HCT116 (cell line): ENCODE results near the gene SLC36A2. TPM values are rescaled to one million over a fixed set of nuclear protein-coding genes. Genes with fewer than 3 reads are reported as not detected.

ENCODE experiments used
- ATAC-seq: fragments of 200-7000 bp; cut with Tn5 transposase; 2 replicates; pipeline ENCODE4 v1.9.1; 2020; ENCODE audit warnings: mild to moderate bottlenecking, moderate library complexity
- BruUV-seq: library from RNA; stranded (reverse); fragments of 400-500 nt; replicated peaks from 2 replicates; lab custom pipeline; 2021; lab: Mats Ljungman, UMichigan
- CTCF ChIA-PET: fragments of 300-600 bp; sonication (Branson Sonifier 250); formaldehyde crosslinking; loops from one replicate; lab custom pipeline; 2021; ENCODE audit warnings: antibody characterized with exemption; lab: Charles Lee
- POLR2A ChIA-PET: fragments of 300-600, 350-600 bp; sonication (Branson Sonifier 250); formaldehyde crosslinking; loops from one replicate; lab custom pipeline; 2021; ENCODE audit warnings: antibody characterized with exemption; lab: Charles Lee
- RAD21 ChIA-PET, 2 experiments: fragments of 300-600 bp; sonication (Branson Sonifier 250); formaldehyde crosslinking; loops; one replicate each; lab custom pipeline; 2023; ENCODE audit warnings: low total read pairs in 2 of 2; ENCODE audit not compliant: uncharacterized antibody in 2 of 2, unreplicated experiment in 2 of 2, low non-redundant PET in 1 of 2; lab: Charles Lee
- DNase-seq: peaks from one replicate; pipeline ENCODE4 v3.0.0-alpha.2; 2010; ENCODE audit warnings: low read depth, low spot score
- H2AFZ ChIP-seq: fragments of 200-600 bp; shearing (Covaris generic), sonication (generic); 2 replicates; pipeline ENCODE4 v1.6.1; 2017; ENCODE audit warnings: low read depth, mixed run types, mixed read lengths, antibody characterized with exemption, low read length; ENCODE audit not compliant: poor library complexity, severe bottlenecking
- H3K27ac ChIP-seq: 2 replicates; pipeline ENCODE4 v1.5.1; 2012; ENCODE audit warnings: low read depth, low read length
- H3K27me3 ChIP-seq: fragments of 200-600 bp; sonication (generic); 2 replicates; pipeline ENCODE4 v1.6.1; 2016; ENCODE audit warnings: mixed run types, low read length, mixed read lengths; ENCODE audit not compliant: insufficient read depth
- H3K36me3 ChIP-seq, 2 experiments: fragments of 200-500 bp in 1 of 2; fragments of 200-600 bp in 1 of 2; sonication (Bioruptor generic) in 1 of 2; sonication (generic) in 1 of 2; 2 replicates each; pipeline versions ENCODE4 v1.5.1 to v1.6.1; 2014 to 2016; ENCODE audit warnings: low read length in 2 of 2, inconsistent platforms in 1 of 2, mixed read lengths in 1 of 2, mixed run types in 1 of 2; ENCODE audit not compliant: insufficient read depth in 2 of 2, control insufficient read depth in 1 of 2
- H3K4me1 ChIP-seq, 2 experiments: fragments of 200-600 bp in 1 of 2; sonication (generic) in 1 of 2; 2 replicates each; pipeline versions ENCODE4 v1.5.1 to v1.6.1; 2012 to 2017; ENCODE audit warnings: low read length in 2 of 2, inconsistent platforms in 1 of 2, mild to moderate bottlenecking in 1 of 2, mixed read lengths in 1 of 2, mixed run types in 1 of 2, moderate library complexity in 1 of 2; ENCODE audit not compliant: insufficient read depth in 2 of 2, control insufficient read depth in 1 of 2
- H3K4me2 ChIP-seq: fragments of 200-600 bp; sonication (generic); 2 replicates; pipeline ENCODE4 v1.6.1; 2017; ENCODE audit warnings: mixed run types, low read length, mixed read lengths
- H3K4me3 ChIP-seq, 2 experiments: fragments of 200-600 bp in 1 of 2; sonication (generic) in 1 of 2; replicated peaks in 1 of 2; 2 replicates each; pipeline ENCODE4 v1.5.1; 2011 to 2016; ENCODE audit warnings: low read length in 2 of 2, control low read depth in 1 of 2, low read depth in 1 of 2, mild to moderate bottlenecking in 1 of 2, mixed read lengths in 1 of 2, mixed run types in 1 of 2
- H3K79me2 ChIP-seq: fragments of 200-600 bp; sonication (generic); 2 replicates; pipeline ENCODE4 v1.6.1; 2017; ENCODE audit warnings: mild to moderate bottlenecking, mixed run types, low read length, moderate library complexity, mixed read lengths; ENCODE audit not compliant: insufficient read depth
- H3K9ac ChIP-seq: fragments of 200-600 bp; sonication (generic); 2 replicates; pipeline ENCODE4 v1.6.1; 2016; ENCODE audit warnings: low read length, mixed read lengths
- H3K9me2 ChIP-seq: fragments of 200-600 bp; sonication (generic), shearing (Covaris generic); 2 replicates; pipeline ENCODE4 v1.6.1; 2017; ENCODE audit warnings: mixed run types, mild to moderate bottlenecking, moderate library complexity; ENCODE audit not compliant: insufficient read depth
- H3K9me3 ChIP-seq, 2 experiments: fragments of 200-500 bp in 1 of 2; fragments of 200-600 bp in 1 of 2; sonication (Bioruptor generic) in 1 of 2; sonication (generic) in 1 of 2; 2 replicates each; pipeline ENCODE4 v1.6.1; 2014 to 2017; ENCODE audit warnings: low read length in 2 of 2, mixed read lengths in 2 of 2, inconsistent platforms in 1 of 2, low read depth in 1 of 2, mild to moderate bottlenecking in 1 of 2, mixed run types in 1 of 2, moderate library complexity in 1 of 2; ENCODE audit not compliant: control insufficient read depth in 1 of 2, insufficient read depth in 1 of 2
- H4K20me1 ChIP-seq: fragments of 200-600 bp; sonication (generic), shearing (Covaris generic); 2 replicates; pipeline ENCODE4 v1.6.1; 2017; ENCODE audit warnings: mixed run types, mild to moderate bottlenecking, moderate library complexity; ENCODE audit not compliant: insufficient read depth
- CEBPB ChIP-seq: IDR thresholded peaks from 2 replicates; pipeline ENCODE4 v1.6.1; 2012; ENCODE audit warnings: low read depth
- ELF1 ChIP-seq: IDR thresholded peaks from 2 replicates; pipeline ENCODE4 v1.6.1; 2012; ENCODE audit warnings: low read depth, borderline replicate concordance
- EZH2 ChIP-seq: fragments of 200-600 bp; sonication (generic); IDR thresholded peaks from 2 replicates; pipeline ENCODE4 v1.6.1; 2017; ENCODE audit warnings: antibody characterized with exemption, mixed run types
- EZH2phosphoT487 ChIP-seq: fragments of 200-600 bp; IDR thresholded peaks from 2 replicates; pipeline ENCODE4 v1.6.1; 2018; ENCODE audit warnings: antibody characterized with exemption, borderline replicate concordance
- FOSL1 ChIP-seq: IDR thresholded peaks from 2 replicates; pipeline ENCODE4 v1.6.1; 2012; ENCODE audit warnings: low read depth
- JUND ChIP-seq: IDR thresholded peaks from 2 replicates; pipeline ENCODE4 v1.6.1; 2012
- POLR2A ChIP-seq: IDR thresholded peaks from 2 replicates; pipeline ENCODE4 v1.7.0; 2011; ENCODE audit warnings: borderline replicate concordance; ENCODE audit not compliant: insufficient read depth, insufficient read length; ENCODE audit errors: extremely low read depth
- POLR2AphosphoS5 ChIP-seq: IDR thresholded peaks from 2 replicates; pipeline ENCODE4 v1.6.1; 2011; ENCODE audit warnings: mild to moderate bottlenecking, low read depth, low read length, moderate library complexity
- RAD21 ChIP-seq: IDR thresholded peaks from 2 replicates; pipeline ENCODE4 v1.6.1; 2012; ENCODE audit warnings: low read depth, mild to moderate bottlenecking
- SP1 ChIP-seq: IDR thresholded peaks from 2 replicates; pipeline ENCODE4 v1.6.1; 2012; ENCODE audit warnings: low read depth
- SRF ChIP-seq: IDR thresholded peaks from 2 replicates; pipeline ENCODE4 v1.6.1; 2012; ENCODE audit warnings: low read depth
- ZFX ChIP-seq: fragments of 450-650 bp; IDR thresholded peaks from 2 replicates; pipeline ENCODE4 v1.6.1; 2017
- ZNF274 ChIP-seq: fragments of 200-500 bp; sonication (Bioruptor generic); IDR thresholded peaks from 2 replicates; pipeline ENCODE4 v1.6.1; 2014; ENCODE audit warnings: mild to moderate bottlenecking, low read depth, low read length, inconsistent platforms
- intact Hi-C: fragments of 100-400 bp; cut with micrococcal nuclease; formaldehyde crosslinking; loops from 2 replicates; pipeline ENCODE4 v1.10.0; 2022
- total RNA-seq: library from RNA; stranded (reverse); gene quantifications from one replicate; pipeline ENCODE4 v1.2.1, GENCODE V29; 2021; ENCODE audit not compliant: unreplicated experiment
- TF ChIP-seq, protein P1 (sequence below): IDR thresholded peaks from 2 replicates; pipeline ENCODE4 v1.6.1; 2011; ENCODE audit warnings: mild to moderate bottlenecking, low read length, moderate library complexity; ENCODE audit not compliant: insufficient replicate concordance; ENCODE audit errors: extremely low read depth
- TF ChIP-seq, protein P2 (sequence below), 3 experiments: fragments of 200-600 bp in 1 of 3; sonication (generic) in 1 of 3; IDR thresholded peaks in 2 of 3; conservative IDR thresholded peaks in 1 of 3; 2 replicates each; pipeline ENCODE4 v1.5.1; 2012 to 2017; ENCODE audit warnings: low read depth in 2 of 3, low read length in 2 of 3, antibody characterized with exemption in 1 of 3, borderline replicate concordance in 1 of 3, control low read depth in 1 of 3, mild to moderate bottlenecking in 1 of 3, mixed read lengths in 1 of 3, mixed run types in 1 of 3, moderate library complexity in 1 of 3; ENCODE audit not compliant: insufficient read depth in 1 of 3

SLC36A2 gene
- total RNA-seq, 1 experiment from 2014 or later, result not detected

- ChIA-PET CTCF (interaction anchor here (1.8 kb wide), 1 partner anchor 160 kb away, joined by 3 read pairs; no protein-coding TSS in a partner anchor), POLR2A (no interaction called here), RAD21 (no interaction called here)
- no peak for DNase-seq
- Histone ChIP-seq H3K27me3 (peaks cover 4% of the 10 kb centered on the region; the same call in 1 of the 2 replicates), H3K36me3 (no peaks in the 10 kb centered on the region), H3K9me3 (no peaks in the 10 kb centered on the region), H3K9ac (no peak overlapping the region), H3K4me3 (no peak overlapping the region), H3K4me1 (no peaks in the 10 kb centered on the region), H3K79me2 (no peaks in the 10 kb centered on the region), H2AFZ (no peak overlapping the region), H3K4me2 (no peak overlapping the region), H3K9me2 (no peaks in the 10 kb centered on the region), H4K20me1 (no peaks in the 10 kb centered on the region), H3K27ac (no peak overlapping the region)
- TF ChIP-seq, protein P1, sequence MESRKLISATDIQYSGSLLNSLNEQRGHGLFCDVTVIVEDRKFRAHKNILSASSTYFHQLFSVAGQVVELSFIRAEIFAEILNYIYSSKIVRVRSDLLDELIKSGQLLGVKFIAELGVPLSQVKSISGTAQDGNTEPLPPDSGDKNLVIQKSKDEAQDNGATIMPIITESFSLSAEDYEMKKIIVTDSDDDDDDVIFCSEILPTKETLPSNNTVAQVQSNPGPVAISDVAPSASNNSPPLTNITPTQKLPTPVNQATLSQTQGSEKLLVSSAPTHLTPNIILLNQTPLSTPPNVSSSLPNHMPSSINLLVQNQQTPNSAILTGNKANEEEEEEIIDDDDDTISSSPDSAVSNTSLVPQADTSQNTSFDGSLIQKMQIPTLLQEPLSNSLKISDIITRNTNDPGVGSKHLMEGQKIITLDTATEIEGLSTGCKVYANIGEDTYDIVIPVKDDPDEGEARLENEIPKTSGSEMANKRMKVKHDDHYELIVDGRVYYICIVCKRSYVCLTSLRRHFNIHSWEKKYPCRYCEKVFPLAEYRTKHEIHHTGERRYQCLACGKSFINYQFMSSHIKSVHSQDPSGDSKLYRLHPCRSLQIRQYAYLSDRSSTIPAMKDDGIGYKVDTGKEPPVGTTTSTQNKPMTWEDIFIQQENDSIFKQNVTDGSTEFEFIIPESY, result no peak
- TF ChIP-seq EZH2phosphoT487 (no peak), POLR2AphosphoS5 (no peak), SRF (no peak), RAD21 (no peak), ELF1 (no peak)
- BruUV-seq, result no TSS peak
- intact Hi-C loops, result no loop called here
- ATAC-seq, result no peak
Observed at GRCh38 chr5:151362970-151363369, 15.6 kb upstream of the SLC36A2 start.

- CTCF ChIA-PET, result no interaction called here
- intact Hi-C loops, result no loop called here
- no peak overlapping the region for H3K9ac ChIP-seq
- H3K79me2 ChIP-seq, result no peaks in the 10 kb centered on the region
- H3K9me3 ChIP-seq, result no peaks in the 10 kb centered on the region
- H4K20me1 ChIP-seq, result no peaks in the 10 kb centered on the region
- no peak overlapping the region for H2AFZ ChIP-seq
- ATAC-seq (no peak), DNase-seq (no peak)
- H3K36me3 ChIP-seq, result no peaks in the 10 kb centered on the region
- H3K4me2 ChIP-seq, result no peak overlapping the region
- TF ChIP-seq EZH2 (no peak), POLR2AphosphoS5 (no peak), SP1 (no peak), ZFX (no peak), EZH2phosphoT487 (no peak), CEBPB (no peak), POLR2A (no peak), SRF (no peak), FOSL1 (no peak), JUND (no peak), RAD21 (no peak), ZNF274 (no peak)
- TF ChIP-seq, protein P2, sequence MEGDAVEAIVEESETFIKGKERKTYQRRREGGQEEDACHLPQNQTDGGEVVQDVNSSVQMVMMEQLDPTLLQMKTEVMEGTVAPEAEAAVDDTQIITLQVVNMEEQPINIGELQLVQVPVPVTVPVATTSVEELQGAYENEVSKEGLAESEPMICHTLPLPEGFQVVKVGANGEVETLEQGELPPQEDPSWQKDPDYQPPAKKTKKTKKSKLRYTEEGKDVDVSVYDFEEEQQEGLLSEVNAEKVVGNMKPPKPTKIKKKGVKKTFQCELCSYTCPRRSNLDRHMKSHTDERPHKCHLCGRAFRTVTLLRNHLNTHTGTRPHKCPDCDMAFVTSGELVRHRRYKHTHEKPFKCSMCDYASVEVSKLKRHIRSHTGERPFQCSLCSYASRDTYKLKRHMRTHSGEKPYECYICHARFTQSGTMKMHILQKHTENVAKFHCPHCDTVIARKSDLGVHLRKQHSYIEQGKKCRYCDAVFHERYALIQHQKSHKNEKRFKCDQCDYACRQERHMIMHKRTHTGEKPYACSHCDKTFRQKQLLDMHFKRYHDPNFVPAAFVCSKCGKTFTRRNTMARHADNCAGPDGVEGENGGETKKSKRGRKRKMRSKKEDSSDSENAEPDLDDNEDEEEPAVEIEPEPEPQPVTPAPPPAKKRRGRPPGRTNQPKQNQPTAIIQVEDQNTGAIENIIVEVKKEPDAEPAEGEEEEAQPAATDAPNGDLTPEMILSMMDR (IDR thresholded peaks at IDR 0.05 in 2 of 3, conservative IDR thresholded peaks at IDR 0.05 in 1 of 3; ENCODE audit: borderline replicate concordance in 1 of 3, insufficient read depth in 1 of 3, low read depth in 2 of 3, low read length in 2 of 3), result no peak
- TF ChIP-seq, protein P1, result no peak
- POLR2A ChIA-PET, result no interaction called here
- no peaks in the 10 kb centered on the region for H3K4me1 ChIP-seq
- no peak overlapping the region for H3K4me3 ChIP-seq
- H3K27me3 ChIP-seq, result peaks cover 4% of the 10 kb centered on the region; the same call in 1 of the 2 replicates
- RAD21 ChIA-PET, result no interaction called here
- no TSS peak for BruUV-seq
- no peak overlapping the region for H3K27ac ChIP-seq
- H3K9me2 ChIP-seq, result no peaks in the 10 kb centered on the region
Observed at GRCh38 chr5:151359391-151359790, 12.0 kb upstream of the SLC36A2 start.
